ENCODE results near the gene TCIRG1. TPM values are rescaled to one million over a fixed set of nuclear protein-coding genes. Genes with fewer than 3 reads are reported as not detected.

TCIRG1 gene
- total and polyA plus RNA-seq, 4 donors, result 32.2 to 96.1 (median 44.5) TPM

GRCh38 chr11:68052137-68052873 is 13.5 kb downstream of the TCIRG1 start (continued):
- no peak for TF ChIP-seq HNF4A (conservative IDR thresholded peaks at IDR 0.05)
- TF ChIP-seq SP1 (IDR thresholded peaks at IDR 0.05), result no peak
- TF ChIP-seq FOXA2 (IDR thresholded peaks at IDR 0.05), result no peak
- TF ChIP-seq RXRA (IDR thresholded peaks at IDR 0.05), result no peak
- no peak for TF ChIP-seq FOXA1 (IDR thresholded peaks at IDR 0.05)
- no peak for TF ChIP-seq MAX (IDR thresholded peaks at IDR 0.05)
- no peak for TF ChIP-seq ATF3 (IDR thresholded peaks at IDR 0.05)

GRCh38 chr11:68053117-68053516 is 14.3 kb downstream of the TCIRG1 start:
- no peak overlapping the region for H3K9ac ChIP-seq (ENCODE audit: low read depth in 1 of 2, low read length in 2 of 2)
- H3K9me3 ChIP-seq (ENCODE audit: control insufficient read depth in 4 of 4, low read length in 3 of 4), result no peaks in the 10 kb centered on the region
- H3K4me1 ChIP-seq (ENCODE audit: control insufficient read depth in 4 of 4, insufficient read depth in 4 of 4, low read length in 3 of 4), result no peaks in the 10 kb centered on the region
- no peak for TF ChIP-seq JUND (IDR thresholded peaks at IDR 0.05)
- TF ChIP-seq RAD21 (IDR thresholded peaks at IDR 0.05), result no peak
- no peak for TF ChIP-seq ZBTB33 (IDR thresholded peaks at IDR 0.05)
- no peak for TF ChIP-seq GABPA (IDR thresholded peaks at IDR 0.05 in 1 of 2, conservative IDR thresholded peaks at IDR 0.05 in 1 of 2)
- TF ChIP-seq SP1 (IDR thresholded peaks at IDR 0.05), result no peak
- TF ChIP-seq EGR1 (IDR thresholded peaks at IDR 0.05; ENCODE audit: low read depth in 2 of 2), result no peak
- no peak for TF ChIP-seq FOXA1 (IDR thresholded peaks at IDR 0.05)
- no peak for TF ChIP-seq ATF3 (IDR thresholded peaks at IDR 0.05)
- no peak for TF ChIP-seq RXRA (IDR thresholded peaks at IDR 0.05)
- TF ChIP-seq FOXA2 (IDR thresholded peaks at IDR 0.05), result no peak
- TF ChIP-seq CTCF (IDR thresholded peaks at IDR 0.05; ENCODE audit: low read depth, low read length, missing input control), result no peak
- no peak for TF ChIP-seq MAX (IDR thresholded peaks at IDR 0.05)
- TF ChIP-seq YY1 (IDR thresholded peaks at IDR 0.05), result no peak
- no peak for TF ChIP-seq HNF4A (conservative IDR thresholded peaks at IDR 0.05)
- no peak for TF ChIP-seq HNF4G (IDR thresholded peaks at IDR 0.05)
- TF ChIP-seq NR2F2 (IDR thresholded peaks at IDR 0.05), result no peak
- TF ChIP-seq TAF1 (conservative IDR thresholded peaks at IDR 0.05), result no peak
- no peak for TF ChIP-seq REST (IDR thresholded peaks at IDR 0.05)
- no peak for DNase-seq (ENCODE audit: low spot score)
- 90% methylated on average over 9 of the region's 9 CpGs for WGBS
- no peak overlapping the region for H3K4me3 ChIP-seq (ENCODE audit: low read depth in 1 of 3, low read length in 3 of 3)
- H3K27ac ChIP-seq (ENCODE audit: low read depth in 1 of 2, low read length in 2 of 2), result no peak overlapping the region
- H3K27me3 ChIP-seq (ENCODE audit: control insufficient read depth in 4 of 4, insufficient read depth in 4 of 4, low read length in 3 of 4), result no peaks in the 10 kb centered on the region
- peaks cover 9 to 47% (median 19%) of the 10 kb centered on the region in 4 donors for H3K36me3 ChIP-seq (ENCODE audit: control insufficient read depth in 4 of 4, insufficient read depth in 3 of 4, low read depth in 1 of 4, low read length in 3 of 4)
